ENCODE measurements around the gene LPCAT3.
A peak's percentile ranks its signal among the peaks of the same experiment; 100 is the strongest.

Gene LPCAT3

DNA sequence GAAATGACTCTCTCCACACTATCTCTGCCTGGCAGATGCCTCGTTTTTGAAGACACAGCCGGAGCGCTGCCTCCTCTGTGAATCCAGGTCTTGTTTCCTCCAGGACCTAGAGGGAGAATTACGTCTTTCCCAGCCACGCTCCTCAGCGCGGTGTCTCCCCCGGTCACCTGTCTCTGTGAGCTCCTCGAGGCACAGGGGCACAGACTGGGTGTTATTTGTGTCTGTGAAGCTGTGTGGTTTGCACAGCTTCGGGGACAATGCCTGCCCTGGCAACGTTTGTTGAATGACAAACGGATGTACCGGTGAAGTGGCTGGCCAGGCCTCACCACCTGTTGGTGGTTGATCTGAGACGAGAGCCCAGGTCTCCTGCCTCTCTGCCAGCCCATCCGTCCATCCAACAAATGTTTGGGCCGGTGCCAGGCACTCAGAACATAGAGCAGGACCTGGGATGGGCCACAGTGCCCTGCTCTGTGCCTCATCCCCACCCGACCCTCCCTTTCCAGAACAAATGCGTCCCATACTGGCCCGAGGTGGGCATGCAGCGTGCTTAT is 61.0 kb downstream of the LPCAT3 start:
- ChIA-PET CTCF (interaction anchor here (0.5 to 1.0 kb wide), 4 partner anchors 12 to 387 kb away, joined by 3 to 4 read pairs (median 3); no protein-coding TSS in a partner anchor), POLR2A (interaction anchor here (0.5 kb wide), 1 partner anchor 11 kb away, joined by 3 read pairs; no protein-coding TSS in a partner anchor)
- no peak overlapping the region for H3K27ac ChIP-seq (ENCODE audit: extremely low read depth, low read depth, low read length)
- no peaks in the 10 kb centered on the region for H3K9me3 ChIP-seq (ENCODE audit: control insufficient read depth, insufficient read depth, low read depth, low read length)
- TF ChIP-seq ZNF777 (tag by site-specific recombination; IDR thresholded peaks at IDR 0.05; ENCODE audit: borderline replicate concordance) (no peak), SCRT2 (tag by site-specific recombination; IDR thresholded peaks at IDR 0.05) (peak; percentile 20; the same call in 1 of the 2 replicates), ZNF138 (tag by site-specific recombination; IDR thresholded peaks at IDR 0.05; ENCODE audit: borderline replicate concordance) (no peak), PATZ1 (tag by site-specific recombination; IDR thresholded peaks at IDR 0.05) (no peak), GLIS2 (tag by site-specific recombination; IDR thresholded peaks at IDR 0.05) (no peak), ZSCAN4 (tag by site-specific recombination; IDR thresholded peaks at IDR 0.05) (no peak), ZNF670 (tag by site-specific recombination; IDR thresholded peaks at IDR 0.05; ENCODE audit: low read depth) (no peak), ZNF629 (tag by site-specific recombination; IDR thresholded peaks at IDR 0.05) (no peak)
- TF ChIP-seq, protein P1, sequence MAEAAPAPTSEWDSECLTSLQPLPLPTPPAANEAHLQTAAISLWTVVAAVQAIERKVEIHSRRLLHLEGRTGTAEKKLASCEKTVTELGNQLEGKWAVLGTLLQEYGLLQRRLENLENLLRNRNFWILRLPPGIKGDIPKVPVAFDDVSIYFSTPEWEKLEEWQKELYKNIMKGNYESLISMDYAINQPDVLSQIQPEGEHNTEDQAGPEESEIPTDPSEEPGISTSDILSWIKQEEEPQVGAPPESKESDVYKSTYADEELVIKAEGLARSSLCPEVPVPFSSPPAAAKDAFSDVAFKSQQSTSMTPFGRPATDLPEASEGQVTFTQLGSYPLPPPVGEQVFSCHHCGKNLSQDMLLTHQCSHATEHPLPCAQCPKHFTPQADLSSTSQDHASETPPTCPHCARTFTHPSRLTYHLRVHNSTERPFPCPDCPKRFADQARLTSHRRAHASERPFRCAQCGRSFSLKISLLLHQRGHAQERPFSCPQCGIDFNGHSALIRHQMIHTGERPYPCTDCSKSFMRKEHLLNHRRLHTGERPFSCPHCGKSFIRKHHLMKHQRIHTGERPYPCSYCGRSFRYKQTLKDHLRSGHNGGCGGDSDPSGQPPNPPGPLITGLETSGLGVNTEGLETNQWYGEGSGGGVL (tag by site-specific recombination; IDR thresholded peaks at IDR 0.05): no peak
- H3K4me1 ChIP-seq (ENCODE audit: control insufficient read depth, insufficient read depth, low read length): peaks cover 2% of the 10 kb centered on the region; the same call in 1 of the 2 replicates
- H3K36me3 ChIP-seq (ENCODE audit: control insufficient read depth in 2 of 2, insufficient read depth in 1 of 2, low read length in 2 of 2): no peaks in the 10 kb centered on the region
- H3K4me3 ChIP-seq (ENCODE audit: low read depth, low read length): no peak overlapping the region

DNA sequence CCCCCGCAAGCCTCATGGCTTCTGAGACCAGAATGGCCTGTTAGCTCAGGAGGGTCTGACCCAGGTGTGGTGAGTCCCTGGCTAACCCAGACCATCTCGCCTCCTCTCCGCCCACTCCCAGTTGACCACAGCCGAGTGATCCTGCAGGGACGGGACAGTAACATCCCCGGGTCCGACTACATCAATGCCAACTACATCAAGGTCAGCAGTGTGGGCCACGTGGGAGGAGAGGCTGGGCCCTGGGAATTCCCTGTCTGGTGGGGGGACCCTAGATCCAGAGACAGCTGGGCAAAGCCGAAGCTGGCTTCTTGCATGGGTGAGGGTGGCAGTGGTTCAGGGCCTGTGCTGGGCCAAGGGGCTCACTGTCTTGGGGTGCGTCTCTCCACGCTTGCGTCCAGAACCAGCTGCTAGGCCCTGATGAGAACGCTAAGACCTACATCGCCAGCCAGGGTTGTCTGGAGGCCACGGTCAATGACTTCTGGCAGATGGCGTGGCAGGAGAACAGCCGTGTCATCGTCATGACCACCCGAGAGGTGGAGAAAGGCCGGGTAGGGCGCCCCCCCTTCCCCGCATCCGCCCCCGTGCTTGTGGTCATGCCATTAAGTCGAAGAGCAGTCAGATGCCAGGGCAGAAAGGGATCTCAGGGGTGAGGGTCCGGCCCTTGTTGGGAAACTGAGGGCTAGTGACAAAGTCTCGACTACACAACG is 62.1 kb downstream of the LPCAT3 start:
- Histone ChIP-seq H3K36me3 (ENCODE audit: control insufficient read depth in 2 of 2, insufficient read depth in 1 of 2, low read length in 2 of 2) (no peaks in the 10 kb centered on the region), H3K4me3 (ENCODE audit: low read depth, low read length) (no peak overlapping the region), H3K4me1 (ENCODE audit: control insufficient read depth, insufficient read depth, low read length) (no peaks in the 10 kb centered on the region), H3K27ac (ENCODE audit: extremely low read depth, low read depth, low read length) (no peak overlapping the region), H3K9me3 (ENCODE audit: control insufficient read depth, insufficient read depth, low read depth, low read length) (no peaks in the 10 kb centered on the region)
- ChIA-PET CTCF (interaction anchor here (0.6 to 0.8 kb wide), 3 partner anchors 10 to 940 kb away, joined by 3 to 5 read pairs (median 5); no protein-coding TSS in a partner anchor), POLR2A (interaction anchor here (0.5 to 0.6 kb wide), 2 partner anchors 10 to 190 kb away, joined by 3 read pairs; no protein-coding TSS in a partner anchor)
- TF ChIP-seq ZSCAN30 (tag by site-specific recombination; IDR thresholded peaks at IDR 0.05) (no peak), ZNF366 (tag by site-specific recombination; conservative IDR thresholded peaks at IDR 0.05) (no peak), ZNF521 (tag by site-specific recombination; IDR thresholded peaks at IDR 0.05) (no peak), ZNF654 (tag by site-specific recombination; IDR thresholded peaks at IDR 0.05; ENCODE audit: low read depth) (no peak), ZNF837 (tag by site-specific recombination; IDR thresholded peaks at IDR 0.05) (no peak), ZNF416 (tag by site-specific recombination; IDR thresholded peaks at IDR 0.05) (no peak), ZNF529 (tag by site-specific recombination; IDR thresholded peaks at IDR 0.05; ENCODE audit: insufficient replicate concordance) (no peak), ZNF776 (tag by site-specific recombination; IDR thresholded peaks at IDR 0.05; ENCODE audit: borderline replicate concordance) (no peak)
- TF ChIP-seq, protein P2, sequence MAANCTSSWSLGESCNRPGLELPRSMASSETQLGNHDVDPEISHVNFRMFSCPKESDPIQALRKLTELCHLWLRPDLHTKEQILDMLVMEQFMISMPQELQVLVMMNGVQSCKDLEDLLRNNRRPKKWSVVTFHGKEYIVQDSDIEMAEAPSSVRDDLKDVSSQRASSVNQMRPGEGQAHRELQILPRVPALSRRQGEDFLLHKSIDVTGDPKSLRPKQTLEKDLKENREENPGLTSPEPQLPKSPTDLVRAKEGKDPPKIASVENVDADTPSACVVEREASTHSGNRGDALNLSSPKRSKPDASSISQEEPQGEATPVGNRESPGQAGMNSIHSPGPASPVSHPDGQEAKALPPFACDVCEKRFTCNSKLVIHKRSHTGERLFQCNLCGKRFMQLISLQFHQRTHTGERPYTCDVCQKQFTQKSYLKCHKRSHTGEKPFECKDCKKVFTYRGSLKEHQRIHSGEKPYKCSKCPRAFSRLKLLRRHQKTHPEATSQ (tag by site-specific recombination; IDR thresholded peaks at IDR 0.05): no peak
- TF ChIP-seq, protein P3, sequence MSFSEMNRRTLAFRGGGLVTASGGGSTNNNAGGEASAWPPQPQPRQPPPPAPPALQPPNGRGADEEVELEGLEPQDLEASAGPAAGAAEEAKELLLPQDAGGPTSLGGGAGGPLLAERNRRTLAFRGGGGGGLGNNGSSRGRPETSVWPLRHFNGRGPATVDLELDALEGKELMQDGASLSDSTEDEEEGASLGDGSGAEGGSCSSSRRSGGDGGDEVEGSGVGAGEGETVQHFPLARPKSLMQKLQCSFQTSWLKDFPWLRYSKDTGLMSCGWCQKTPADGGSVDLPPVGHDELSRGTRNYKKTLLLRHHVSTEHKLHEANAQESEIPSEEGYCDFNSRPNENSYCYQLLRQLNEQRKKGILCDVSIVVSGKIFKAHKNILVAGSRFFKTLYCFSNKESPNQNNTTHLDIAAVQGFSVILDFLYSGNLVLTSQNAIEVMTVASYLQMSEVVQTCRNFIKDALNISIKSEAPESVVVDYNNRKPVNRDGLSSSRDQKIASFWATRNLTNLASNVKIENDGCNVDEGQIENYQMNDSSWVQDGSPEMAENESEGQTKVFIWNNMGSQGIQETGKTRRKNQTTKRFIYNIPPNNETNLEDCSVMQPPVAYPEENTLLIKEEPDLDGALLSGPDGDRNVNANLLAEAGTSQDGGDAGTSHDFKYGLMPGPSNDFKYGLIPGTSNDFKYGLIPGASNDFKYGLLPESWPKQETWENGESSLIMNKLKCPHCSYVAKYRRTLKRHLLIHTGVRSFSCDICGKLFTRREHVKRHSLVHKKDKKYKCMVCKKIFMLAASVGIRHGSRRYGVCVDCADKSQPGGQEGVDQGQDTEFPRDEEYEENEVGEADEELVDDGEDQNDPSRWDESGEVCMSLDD (tag by site-specific recombination; IDR thresholded peaks at IDR 0.05): no peak
- TF ChIP-seq, protein P4, sequence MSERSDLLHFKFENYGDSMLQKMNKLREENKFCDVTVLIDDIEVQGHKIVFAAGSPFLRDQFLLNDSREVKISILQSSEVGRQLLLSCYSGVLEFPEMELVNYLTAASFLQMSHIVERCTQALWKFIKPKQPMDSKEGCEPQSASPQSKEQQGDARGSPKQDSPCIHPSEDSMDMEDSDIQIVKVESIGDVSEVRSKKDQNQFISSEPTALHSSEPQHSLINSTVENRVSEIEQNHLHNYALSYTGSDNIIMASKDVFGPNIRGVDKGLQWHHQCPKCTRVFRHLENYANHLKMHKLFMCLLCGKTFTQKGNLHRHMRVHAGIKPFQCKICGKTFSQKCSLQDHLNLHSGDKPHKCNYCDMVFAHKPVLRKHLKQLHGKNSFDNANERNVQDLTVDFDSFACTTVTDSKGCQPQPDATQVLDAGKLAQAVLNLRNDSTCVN (tag by site-specific recombination; optimal IDR thresholded peaks at IDR 0.05): no peak

All from HEK293 (cell line).